GM20431 (cell line): ENCODE measurements around the gene KIAA0040.
"Not testable (repeated sequence)": the region's sequence is repeated elsewhere in the genome, so short reads cannot be mapped to it uniquely, and the experiment has no call there.

ENCODE experiments used
- in situ Hi-C: fragments of 300-500 bp; cut with MseI, MboI; formaldehyde crosslinking; loops from one replicate; pipeline ENCODE4 v1.15.0; 2020; ENCODE audit warnings: low sequenced_read_pairs; ENCODE audit not compliant: unreplicated experiment

Gene KIAA0040

GRCh38 chr1:175116210-175116798, 76.3 kb downstream of the KIAA0040 start:
- in situ Hi-C loops: no loop called here

- in situ Hi-C loops: no loop called here
These were observed 77.6 kb downstream of the KIAA0040 start for GRCh38 chr1:175114996-175115395.

- in situ Hi-C loops: not testable (repeated sequence)
These were observed 84.2 kb downstream of the KIAA0040 start for GRCh38 chr1:175108331-175108820.
